ENCODE data around the gene INPP4B.

DNA sequence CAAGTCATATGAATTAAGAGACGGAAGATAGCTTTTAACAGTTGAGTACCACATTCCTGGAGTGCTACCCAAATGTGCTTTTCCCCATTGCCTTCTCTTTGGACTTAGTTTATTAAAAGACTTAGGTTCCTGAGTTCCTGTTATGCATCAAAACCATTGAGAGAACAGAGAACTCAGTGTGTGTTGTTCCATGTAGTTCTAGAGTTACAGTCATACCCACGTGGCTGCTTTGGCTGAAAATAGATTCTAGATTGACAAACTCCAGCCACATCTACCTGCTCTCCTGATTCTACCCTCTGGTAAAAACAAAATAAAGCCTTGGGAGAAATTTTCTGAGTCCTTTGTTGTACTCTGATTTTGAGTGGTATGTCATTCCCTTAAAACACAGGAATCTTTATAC is 824.3 kb downstream of the INPP4B start:
- no peak for TF ChIP-seq CTCF (IDR thresholded peaks at IDR 0.05; ENCODE audit: borderline replicate concordance, extremely low read depth, low read length, poor library complexity, severe bottlenecking)
- TF ChIP-seq EZH2 (IDR thresholded peaks at IDR 0.05; ENCODE audit: borderline replicate concordance, low read depth, low read length, severe bottlenecking): no peak

All from DND-41 (cell line).